DOHH2 (cell line): ENCODE measurements around the gene HIVEP3.

Experiments
- H3F3A ChIP-seq: fragments of 200-600 bp; sonication (generic), shearing (Covaris generic); 2 replicates; pipeline ENCODE4 v1.6.0; 2016; ENCODE audit warnings: antibody characterized with exemption, mild to moderate bottlenecking; ENCODE audit not compliant: control insufficient read depth, insufficient read depth
- H3K27ac ChIP-seq: fragments of 200-600 bp; sonication (generic); 2 replicates; pipeline ENCODE4 v1.5.1; 2014; ENCODE audit warnings: low read depth, mild to moderate bottlenecking, low read length, moderate library complexity
- H3K27me3 ChIP-seq: fragments of 200-600 bp; sonication (generic); 2 replicates; pipeline ENCODE4 v1.6.1; 2014; ENCODE audit warnings: mild to moderate bottlenecking, low read length, mixed read lengths; ENCODE audit not compliant: control insufficient read depth
- H3K36me3 ChIP-seq: fragments of 200-600 bp; sonication (generic); 2 replicates; pipeline ENCODE4 v1.6.1; 2014; ENCODE audit warnings: mild to moderate bottlenecking, low read length, moderate library complexity, mixed read lengths; ENCODE audit not compliant: control insufficient read depth
- H3K4me1 ChIP-seq: fragments of 200-600 bp; sonication (generic); 2 replicates; pipeline ENCODE4 v1.6.1; 2014; ENCODE audit warnings: mild to moderate bottlenecking, low read length, mixed read lengths; ENCODE audit not compliant: control insufficient read depth
- H3K4me2 ChIP-seq: fragments of 200-600 bp; sonication (generic); 2 replicates; pipeline ENCODE4 v1.6.0; 2014; ENCODE audit warnings: mild to moderate bottlenecking, low read length, moderate library complexity
- H3K4me3 ChIP-seq: fragments of 200-600 bp; sonication (generic); 2 replicates; pipeline ENCODE4 v1.5.1; 2014; ENCODE audit warnings: mild to moderate bottlenecking, low read length, mixed read lengths
- H3K79me2 ChIP-seq: fragments of 200-600 bp; sonication (generic); 2 replicates; pipeline ENCODE4 v1.6.1; 2014; ENCODE audit warnings: mild to moderate bottlenecking, low read length, mixed read lengths; ENCODE audit not compliant: control insufficient read depth
- H3K9me2 ChIP-seq: fragments of 200-600 bp; sonication (generic); replicated peaks from 2 replicates; pipeline ENCODE4 v1.6.1; 2014; ENCODE audit warnings: mild to moderate bottlenecking, low read length, mixed read lengths; ENCODE audit not compliant: control insufficient read depth
- H3K9me3 ChIP-seq: fragments of 200-600 bp; sonication (generic); 2 replicates; pipeline ENCODE4 v1.6.1; 2014; ENCODE audit warnings: antibody characterized with exemption, low read length, mixed read lengths; ENCODE audit not compliant: control insufficient read depth, insufficient read depth
- H4K20me1 ChIP-seq: fragments of 200-600 bp; sonication (generic); 2 replicates; pipeline ENCODE4 v1.6.0; 2014; ENCODE audit warnings: low read depth, mild to moderate bottlenecking, antibody characterized with exemption, low read length, moderate library complexity; ENCODE audit not compliant: control insufficient read depth, insufficient read depth
- CTCF ChIP-seq: fragments of 200-600 bp; sonication (generic); IDR thresholded peaks from one replicate; pipeline ENCODE4 v1.5.1; 2014; ENCODE audit warnings: antibody characterized with exemption, mild to moderate bottlenecking, low read depth, low read length; ENCODE audit not compliant: poor library complexity, severe bottlenecking
- EZH2phosphoT487 ChIP-seq: fragments of 200-600 bp; sonication (generic); IDR thresholded peaks from 2 replicates; pipeline ENCODE4 v1.6.1; 2017; ENCODE audit warnings: borderline replicate concordance, mild to moderate bottlenecking, antibody characterized with exemption, low read length, moderate library complexity, mixed read lengths

The HIVEP3 gene

GRCh38 chr1:41810446-41810845, 108.3 kb downstream of the HIVEP3 start:
- Histone ChIP-seq H3K27me3 (peaks cover 6% of the 10 kb centered on the region; the same call in 1 of the 2 replicates), H3K4me1 (no peaks in the 10 kb centered on the region), H3K4me3 (no peak overlapping the region), H3K27ac (no peak overlapping the region), H3K79me2 (no peaks in the 10 kb centered on the region), H4K20me1 (no peaks in the 10 kb centered on the region), H3K9me3 (no peaks in the 10 kb centered on the region), H3K36me3 (no peaks in the 10 kb centered on the region), H3K4me2 (no peak overlapping the region), H3K9me2 (no peaks in the 10 kb centered on the region), H3F3A (no peaks in the 10 kb centered on the region)
- TF ChIP-seq EZH2phosphoT487 (no peak), CTCF (no peak)

- Histone ChIP-seq H3K4me2 (no peak overlapping the region), H3K36me3 (no peaks in the 10 kb centered on the region), H3K9me3 (no peaks in the 10 kb centered on the region), H4K20me1 (no peaks in the 10 kb centered on the region), H3K79me2 (no peaks in the 10 kb centered on the region), H3K27me3 (peaks cover 6% of the 10 kb centered on the region; the same call in 1 of the 2 replicates), H3K9me2 (no peaks in the 10 kb centered on the region), H3K27ac (no peak overlapping the region), H3F3A (no peaks in the 10 kb centered on the region), H3K4me1 (no peaks in the 10 kb centered on the region), H3K4me3 (no peak overlapping the region)
- no peak for TF ChIP-seq EZH2phosphoT487
- TF ChIP-seq CTCF = no peak
Observed at GRCh38 chr1:41809692-41810091, 109.0 kb downstream of the HIVEP3 start.

- H3K4me2 ChIP-seq = no peak overlapping the region
- no peak overlapping the region for H3K27ac ChIP-seq
- no peaks in the 10 kb centered on the region for H3K36me3 ChIP-seq
- H4K20me1 ChIP-seq = no peaks in the 10 kb centered on the region
- H3F3A ChIP-seq = no peaks in the 10 kb centered on the region
- H3K9me3 ChIP-seq = no peaks in the 10 kb centered on the region
- no peaks in the 10 kb centered on the region for H3K9me2 ChIP-seq
- TF ChIP-seq EZH2phosphoT487 (no peak), CTCF (no peak)
- no peak overlapping the region for H3K4me3 ChIP-seq
- peaks cover 12% of the 10 kb centered on the region for H3K4me1 ChIP-seq
- no peaks in the 10 kb centered on the region for H3K79me2 ChIP-seq
- peaks cover 12% of the 10 kb centered on the region for H3K27me3 ChIP-seq
Observed at GRCh38 chr1:41807390-41807789, 111.3 kb downstream of the HIVEP3 start.

GRCh38 chr1:41806472-41807155, 112.1 kb downstream of the HIVEP3 start:
- no peak overlapping the region for H3K4me2 ChIP-seq
- no peaks in the 10 kb centered on the region for H4K20me1 ChIP-seq
- no peaks in the 10 kb centered on the region for H3F3A ChIP-seq
- peaks cover 12% of the 10 kb centered on the region for H3K4me1 ChIP-seq
- peaks cover 12% of the 10 kb centered on the region for H3K27me3 ChIP-seq
- H3K9me3 ChIP-seq = no peaks in the 10 kb centered on the region
- no peaks in the 10 kb centered on the region for H3K36me3 ChIP-seq
- H3K4me3 ChIP-seq = no peak overlapping the region
- H3K27ac ChIP-seq = no peak overlapping the region
- no peaks in the 10 kb centered on the region for H3K79me2 ChIP-seq
- TF ChIP-seq CTCF (no peak), EZH2phosphoT487 (no peak)
- H3K9me2 ChIP-seq = no peaks in the 10 kb centered on the region
